Measurements from ENCODE around the gene IGFBP3. TPM values are rescaled to one million over a fixed set of nuclear protein-coding genes. Genes with fewer than 3 reads are reported as not detected.

Gene IGFBP3
- polyA plus RNA-seq, 1 donor from 2014 or later: 1.6 TPM

DNA sequence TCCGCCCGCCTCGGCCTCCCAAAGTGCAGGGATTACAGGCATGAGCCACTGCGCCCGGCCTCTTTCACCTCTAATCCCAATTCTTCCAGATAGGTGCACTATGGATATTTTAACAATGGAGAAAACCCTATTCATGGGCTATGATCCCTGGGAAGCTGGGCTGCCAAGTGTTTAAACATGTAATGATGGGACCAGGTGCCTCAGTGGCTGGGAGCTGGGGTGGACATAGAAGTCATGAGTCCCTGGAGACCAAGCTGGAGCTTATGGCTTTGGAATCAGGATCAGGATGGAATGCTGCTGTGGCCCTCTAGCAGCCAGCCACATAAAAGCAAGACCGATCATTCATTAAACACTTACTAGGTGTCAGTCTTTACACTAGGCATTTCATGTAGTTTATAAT is 41.8 kb upstream of the IGFBP3 start:
- H3F3A ChIP-seq (ENCODE audit: insufficient read depth, low read length, poor library complexity, severe bottlenecking): no peaks in the 10 kb centered on the region
- H3K79me2 ChIP-seq (replicated peaks; ENCODE audit: insufficient read depth, low read length): no peaks in the 10 kb centered on the region
- no peaks in the 10 kb centered on the region for H4K20me1 ChIP-seq (ENCODE audit: insufficient read depth)
- no peak overlapping the region for H3K27ac ChIP-seq (ENCODE audit: low read length)
- H3K36me3 ChIP-seq (ENCODE audit: insufficient read depth, low read length): no peaks in the 10 kb centered on the region
- H2AFZ ChIP-seq (ENCODE audit: low read depth, low read length): no peak overlapping the region
- TF ChIP-seq RAD21 (conservative IDR thresholded peaks at IDR 0.05): no peak
- no peak for TF ChIP-seq EP300 (conservative IDR thresholded peaks at IDR 0.05; ENCODE audit: poor library complexity, severe bottlenecking)
- no peak overlapping the region for H3K9ac ChIP-seq (ENCODE audit: low read length)
- H3K9me2 ChIP-seq (ENCODE audit: insufficient read depth, low read length): no peaks in the 10 kb centered on the region
- no peaks in the 10 kb centered on the region for H3K9me3 ChIP-seq (ENCODE audit: low read length)
- H3K4me2 ChIP-seq (ENCODE audit: low read length): no peak overlapping the region
- H3K27me3 ChIP-seq (ENCODE audit: insufficient read depth, low read depth, low read length): no peaks in the 10 kb centered on the region
- no peak overlapping the region for H3K4me3 ChIP-seq (ENCODE audit: low read length)

DNA sequence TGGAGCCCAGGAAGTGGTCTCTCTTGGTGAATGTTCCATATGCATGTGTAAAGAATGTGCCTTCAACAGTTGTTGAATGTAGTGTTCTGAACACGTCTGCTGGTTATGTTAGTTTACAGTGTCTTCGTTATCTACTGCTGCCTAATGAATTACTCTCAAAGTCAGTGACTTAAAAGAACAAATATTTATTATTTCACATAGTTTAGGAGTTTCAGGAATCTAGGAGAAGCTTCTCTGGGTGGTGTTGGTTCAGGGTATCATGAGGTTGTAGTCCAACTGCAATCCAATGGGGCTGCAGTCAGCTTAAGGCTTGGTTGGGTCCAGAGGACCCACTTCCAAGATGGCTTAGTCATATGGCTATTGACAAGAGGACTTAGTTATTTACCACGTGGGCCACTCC is 36.6 kb upstream of the IGFBP3 start:
- TF ChIP-seq EP300 (conservative IDR thresholded peaks at IDR 0.05; ENCODE audit: poor library complexity, severe bottlenecking) (no peak), POLR2AphosphoS5 (IDR thresholded peaks at IDR 0.05) (no peak), RAD21 (conservative IDR thresholded peaks at IDR 0.05) (no peak), SMC3 (conservative IDR thresholded peaks at IDR 0.05; ENCODE audit: poor library complexity) (no peak), TAF1 (IDR thresholded peaks at IDR 0.05; ENCODE audit: low read depth) (no peak), EZH2 (IDR thresholded peaks at IDR 0.05; ENCODE audit: borderline replicate concordance, insufficient read depth, low read length, poor library complexity, severe bottlenecking) (no peak), MXI1 (conservative IDR thresholded peaks at IDR 0.05; ENCODE audit: poor library complexity, severe bottlenecking) (no peak)
- TF ChIP-seq, protein P1, sequence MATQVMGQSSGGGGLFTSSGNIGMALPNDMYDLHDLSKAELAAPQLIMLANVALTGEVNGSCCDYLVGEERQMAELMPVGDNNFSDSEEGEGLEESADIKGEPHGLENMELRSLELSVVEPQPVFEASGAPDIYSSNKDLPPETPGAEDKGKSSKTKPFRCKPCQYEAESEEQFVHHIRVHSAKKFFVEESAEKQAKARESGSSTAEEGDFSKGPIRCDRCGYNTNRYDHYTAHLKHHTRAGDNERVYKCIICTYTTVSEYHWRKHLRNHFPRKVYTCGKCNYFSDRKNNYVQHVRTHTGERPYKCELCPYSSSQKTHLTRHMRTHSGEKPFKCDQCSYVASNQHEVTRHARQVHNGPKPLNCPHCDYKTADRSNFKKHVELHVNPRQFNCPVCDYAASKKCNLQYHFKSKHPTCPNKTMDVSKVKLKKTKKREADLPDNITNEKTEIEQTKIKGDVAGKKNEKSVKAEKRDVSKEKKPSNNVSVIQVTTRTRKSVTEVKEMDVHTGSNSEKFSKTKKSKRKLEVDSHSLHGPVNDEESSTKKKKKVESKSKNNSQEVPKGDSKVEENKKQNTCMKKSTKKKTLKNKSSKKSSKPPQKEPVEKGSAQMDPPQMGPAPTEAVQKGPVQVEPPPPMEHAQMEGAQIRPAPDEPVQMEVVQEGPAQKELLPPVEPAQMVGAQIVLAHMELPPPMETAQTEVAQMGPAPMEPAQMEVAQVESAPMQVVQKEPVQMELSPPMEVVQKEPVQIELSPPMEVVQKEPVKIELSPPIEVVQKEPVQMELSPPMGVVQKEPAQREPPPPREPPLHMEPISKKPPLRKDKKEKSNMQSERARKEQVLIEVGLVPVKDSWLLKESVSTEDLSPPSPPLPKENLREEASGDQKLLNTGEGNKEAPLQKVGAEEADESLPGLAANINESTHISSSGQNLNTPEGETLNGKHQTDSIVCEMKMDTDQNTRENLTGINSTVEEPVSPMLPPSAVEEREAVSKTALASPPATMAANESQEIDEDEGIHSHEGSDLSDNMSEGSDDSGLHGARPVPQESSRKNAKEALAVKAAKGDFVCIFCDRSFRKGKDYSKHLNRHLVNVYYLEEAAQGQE (IDR thresholded peaks at IDR 0.05; ENCODE audit: borderline replicate concordance): no peak
- TF ChIP-seq, protein P2, sequence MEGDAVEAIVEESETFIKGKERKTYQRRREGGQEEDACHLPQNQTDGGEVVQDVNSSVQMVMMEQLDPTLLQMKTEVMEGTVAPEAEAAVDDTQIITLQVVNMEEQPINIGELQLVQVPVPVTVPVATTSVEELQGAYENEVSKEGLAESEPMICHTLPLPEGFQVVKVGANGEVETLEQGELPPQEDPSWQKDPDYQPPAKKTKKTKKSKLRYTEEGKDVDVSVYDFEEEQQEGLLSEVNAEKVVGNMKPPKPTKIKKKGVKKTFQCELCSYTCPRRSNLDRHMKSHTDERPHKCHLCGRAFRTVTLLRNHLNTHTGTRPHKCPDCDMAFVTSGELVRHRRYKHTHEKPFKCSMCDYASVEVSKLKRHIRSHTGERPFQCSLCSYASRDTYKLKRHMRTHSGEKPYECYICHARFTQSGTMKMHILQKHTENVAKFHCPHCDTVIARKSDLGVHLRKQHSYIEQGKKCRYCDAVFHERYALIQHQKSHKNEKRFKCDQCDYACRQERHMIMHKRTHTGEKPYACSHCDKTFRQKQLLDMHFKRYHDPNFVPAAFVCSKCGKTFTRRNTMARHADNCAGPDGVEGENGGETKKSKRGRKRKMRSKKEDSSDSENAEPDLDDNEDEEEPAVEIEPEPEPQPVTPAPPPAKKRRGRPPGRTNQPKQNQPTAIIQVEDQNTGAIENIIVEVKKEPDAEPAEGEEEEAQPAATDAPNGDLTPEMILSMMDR (IDR thresholded peaks at IDR 0.05; ENCODE audit: poor library complexity, severe bottlenecking): no peak
- no peak overlapping the region for H3K27ac ChIP-seq (ENCODE audit: low read length)

DNA sequence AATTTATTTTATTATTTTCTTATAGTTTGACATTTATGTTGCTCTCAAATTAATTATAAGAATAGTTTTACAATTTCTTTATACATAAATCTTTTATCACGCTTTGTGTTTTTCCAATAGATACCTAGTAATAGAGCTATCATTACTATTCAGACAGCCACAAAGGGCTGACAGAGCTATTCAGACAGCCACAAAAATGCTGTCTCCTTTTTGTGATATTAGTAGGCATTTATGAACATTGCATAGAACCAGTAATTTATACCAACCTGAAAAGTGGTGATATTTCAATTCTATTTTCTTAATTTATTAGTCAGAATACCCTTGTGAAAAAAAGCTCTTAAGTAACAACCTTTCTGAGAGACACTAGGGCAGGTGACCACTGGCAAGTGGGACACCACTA is 34.2 kb upstream of the IGFBP3 start:
- Histone ChIP-seq H2AFZ (ENCODE audit: low read depth, low read length) (no peak overlapping the region), H3K9ac (ENCODE audit: low read length) (no peak overlapping the region), H3K9me3 (ENCODE audit: low read length) (no peaks in the 10 kb centered on the region), H3K27me3 (ENCODE audit: insufficient read depth, low read depth, low read length) (no peaks in the 10 kb centered on the region), H3K27ac (ENCODE audit: low read length) (no peak overlapping the region), H3K9me2 (ENCODE audit: insufficient read depth, low read length) (no peaks in the 10 kb centered on the region), H3K4me2 (ENCODE audit: low read length) (no peak overlapping the region), H3K4me3 (ENCODE audit: low read length) (no peak overlapping the region), H3K36me3 (ENCODE audit: insufficient read depth, low read length) (no peaks in the 10 kb centered on the region), H3F3A (ENCODE audit: insufficient read depth, low read length, poor library complexity, severe bottlenecking) (no peaks in the 10 kb centered on the region), H4K20me1 (ENCODE audit: insufficient read depth) (no peaks in the 10 kb centered on the region), H3K79me2 (replicated peaks; ENCODE audit: insufficient read depth, low read length) (no peaks in the 10 kb centered on the region)
- TF ChIP-seq EP300 (conservative IDR thresholded peaks at IDR 0.05; ENCODE audit: poor library complexity, severe bottlenecking): no peak
- TF ChIP-seq, protein P2 (IDR thresholded peaks at IDR 0.05; ENCODE audit: poor library complexity, severe bottlenecking): no peak
- no peak for TF ChIP-seq EZH2 (IDR thresholded peaks at IDR 0.05; ENCODE audit: borderline replicate concordance, insufficient read depth, low read length, poor library complexity, severe bottlenecking)
- no peak for TF ChIP-seq TAF1 (IDR thresholded peaks at IDR 0.05; ENCODE audit: low read depth)
- TF ChIP-seq, protein P1 (IDR thresholded peaks at IDR 0.05; ENCODE audit: borderline replicate concordance): no peak
- TF ChIP-seq RAD21 (conservative IDR thresholded peaks at IDR 0.05): no peak
- TF ChIP-seq POLR2AphosphoS5 (IDR thresholded peaks at IDR 0.05): no peak
- TF ChIP-seq SMC3 (conservative IDR thresholded peaks at IDR 0.05; ENCODE audit: poor library complexity): no peak
- TF ChIP-seq MXI1 (conservative IDR thresholded peaks at IDR 0.05; ENCODE audit: poor library complexity, severe bottlenecking): no peak

More for the DNA sequence above, 36.6 kb upstream of the IGFBP3 start:
- Histone ChIP-seq H3K9me3 (ENCODE audit: low read length) (no peaks in the 10 kb centered on the region), H3K9me2 (ENCODE audit: insufficient read depth, low read length) (no peaks in the 10 kb centered on the region), H3K79me2 (replicated peaks; ENCODE audit: insufficient read depth, low read length) (no peaks in the 10 kb centered on the region), H3K4me2 (ENCODE audit: low read length) (no peak overlapping the region), H3K9ac (ENCODE audit: low read length) (no peak overlapping the region), H3K27me3 (ENCODE audit: insufficient read depth, low read depth, low read length) (no peaks in the 10 kb centered on the region), H3K36me3 (ENCODE audit: insufficient read depth, low read length) (no peaks in the 10 kb centered on the region), H3F3A (ENCODE audit: insufficient read depth, low read length, poor library complexity, severe bottlenecking) (no peaks in the 10 kb centered on the region), H2AFZ (ENCODE audit: low read depth, low read length) (no peak overlapping the region), H4K20me1 (ENCODE audit: insufficient read depth) (no peaks in the 10 kb centered on the region), H3K4me3 (ENCODE audit: low read length) (no peak overlapping the region)
